ENCODE results near the gene LMO7. TPM values are rescaled to one million over a fixed set of nuclear protein-coding genes. Genes with fewer than 3 reads are reported as not detected.

Gene LMO7
- total RNA-seq, 1 experiment from 2014 or later: 20.4 TPM

- Histone ChIP-seq H2BK5ac (ENCODE audit: insufficient read length, low read length) (no peak overlapping the region), H2AK5ac (ENCODE audit: insufficient read length, low read length) (no peak overlapping the region), H3K27me3 (ENCODE audit: insufficient read depth, low read length) (no peaks in the 10 kb centered on the region), H3K23me2 (ENCODE audit: insufficient read length, low read depth, low read length, poor library complexity, severe bottlenecking) (no peaks in the 10 kb centered on the region), H3K4ac (ENCODE audit: low read depth, low read length) (no peak overlapping the region), H3K18ac (ENCODE audit: insufficient read length, low read depth, low read length) (no peak overlapping the region), H4K91ac (ENCODE audit: insufficient read length, low read depth, low read length) (no peak overlapping the region), H4K8ac (replicated peaks; ENCODE audit: insufficient read length, low read depth, low read length) (no peak overlapping the region), H4K20me1 (ENCODE audit: control insufficient read depth, insufficient read depth, insufficient read length) (no peaks in the 10 kb centered on the region), H2BK15ac (ENCODE audit: low read depth, low read length) (no peak overlapping the region), H3K23ac (ENCODE audit: insufficient read length, low read depth, low read length) (no peak overlapping the region), H2BK20ac (ENCODE audit: low read depth, low read length, poor library complexity, severe bottlenecking) (no peak overlapping the region), H3K56ac (ENCODE audit: insufficient read length, low read depth, low read length) (no peak overlapping the region), H2BK120ac (ENCODE audit: low read depth, low read length, poor library complexity, severe bottlenecking) (no peak overlapping the region), H4K5ac (ENCODE audit: insufficient read length, low read depth, low read length) (no peak overlapping the region), H3K4me2 (ENCODE audit: insufficient read depth, insufficient read length, low read length) (no peak overlapping the region), H3K27ac (ENCODE audit: insufficient read length, low read depth, low read length) (no peak overlapping the region), H3K14ac (ENCODE audit: insufficient read depth, low read length) (no peak overlapping the region), H3K79me2 (ENCODE audit: insufficient read depth, low read length) (no peaks in the 10 kb centered on the region), H3K9me3 (ENCODE audit: control insufficient read depth, low read depth, low read length) (no peaks in the 10 kb centered on the region), H2AFZ (ENCODE audit: low read length) (no peak overlapping the region), H2BK12ac (ENCODE audit: insufficient read length, low read depth, low read length) (no peak overlapping the region), H3K9ac (ENCODE audit: extremely low read depth, insufficient read length, low read length) (no peak overlapping the region), H3K4me1 (ENCODE audit: insufficient read depth, low read length) (no peaks in the 10 kb centered on the region), H3K79me1 (ENCODE audit: insufficient read depth, low read depth, low read length, poor library complexity, severe bottlenecking) (no peaks in the 10 kb centered on the region), H3T11ph (ENCODE audit: low read length) (no peak overlapping the region)
- Mint-ChIP-seq H3K9me3 (no peaks in the 10 kb centered on the region; a peak in 1 of 5 replicates), H3K27ac (no peak overlapping the region), H3K27me3 (ENCODE audit: low read depth) (no peaks in the 10 kb centered on the region), H3K4me3 (no peak overlapping the region), H3K4me1 (peaks cover 0 to 12% of the 10 kb centered on the region in 2 experiments; a peak in 2 of 4 replicates), H3K36me3 (ENCODE audit: insufficient read depth in 1 of 3, low read depth in 3 of 3) (peaks cover 0 to 5% (median 3%) of the 10 kb centered on the region in 3 experiments; a peak in 4 of 7 replicates)
- no CpG with 5 or more reads among the region's 7 CpGs for WGBS (ENCODE audit: extremely low coverage, insufficient read length, low lambda C conversion rate)
- no peak for TF ChIP-seq CTCF (conservative IDR thresholded peaks at IDR 0.05)
- no peak for DNase-seq
These were observed 123.4 kb downstream of the LMO7 start for GRCh38 chr13:75759531-75759930.
